Stimulated activated memory B cell treated with anti-CD40 and anti-IgM and Interleukin-4, amounts not matched to agents 10 μg/mL and 1 μg/mL and 100 μg/mL, for 72 hours (primary cell): Measurements from ENCODE around the gene HSPB7.

Source experiments
- ATAC-seq: fragments of 150-1000 bp; cut with Tn5 transposase; 2 replicates; pipeline ENCODE4 v1.10.0; 2021
- H3K27ac Mint-ChIP-seq: one replicate; pipeline ENCODE4 v1.8.0; 2022; ENCODE audit warnings: mild to moderate bottlenecking, mixed read lengths
- H3K27me3 Mint-ChIP-seq: one replicate; pipeline ENCODE4 v1.8.0; 2022; ENCODE audit warnings: mixed read lengths
- H3K36me3 Mint-ChIP-seq: one replicate; pipeline ENCODE4 v1.8.0; 2022; ENCODE audit warnings: mixed read lengths
- H3K4me1 Mint-ChIP-seq: one replicate; pipeline ENCODE4 v1.8.0; 2022; ENCODE audit warnings: mixed read lengths
- H3K4me3 Mint-ChIP-seq: one replicate; pipeline ENCODE4 v1.8.0; 2022; ENCODE audit warnings: mild to moderate bottlenecking, moderate library complexity, mixed read lengths
- H3K9me3 Mint-ChIP-seq: one replicate; pipeline ENCODE4 v1.8.0; 2022; ENCODE audit warnings: mixed read lengths

The HSPB7 gene

DNA sequence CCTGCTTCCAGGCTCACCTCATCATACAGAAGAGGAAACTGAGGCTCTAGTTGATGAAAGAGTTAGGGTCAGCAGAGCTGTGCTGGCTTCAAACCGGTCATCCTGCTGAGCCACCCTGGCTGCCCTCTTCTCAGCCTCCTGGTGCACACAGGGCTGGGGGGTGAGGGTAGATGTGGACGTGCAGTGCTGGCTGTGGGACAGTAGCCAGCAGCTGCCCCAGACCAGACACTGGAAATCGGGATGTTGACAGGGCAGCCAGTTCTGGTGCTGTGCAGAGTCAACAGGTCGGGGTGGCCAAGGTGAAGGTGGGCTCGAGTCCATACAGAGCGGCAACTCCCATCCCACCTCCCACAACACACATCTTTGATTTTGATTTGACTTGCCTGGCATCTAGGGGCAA lies 2.5 kb upstream of the HSPB7 start:
- H3K27ac Mint-ChIP-seq = no peak overlapping the region
- ATAC-seq = no peak
- H3K36me3 Mint-ChIP-seq = no peaks in the 10 kb centered on the region
- H3K4me1 Mint-ChIP-seq = peaks cover 18% of the 10 kb centered on the region
- H3K27me3 Mint-ChIP-seq = peaks cover 28% of the 10 kb centered on the region
- H3K4me3 Mint-ChIP-seq = no peak overlapping the region
- H3K9me3 Mint-ChIP-seq = no peaks in the 10 kb centered on the region

DNA sequence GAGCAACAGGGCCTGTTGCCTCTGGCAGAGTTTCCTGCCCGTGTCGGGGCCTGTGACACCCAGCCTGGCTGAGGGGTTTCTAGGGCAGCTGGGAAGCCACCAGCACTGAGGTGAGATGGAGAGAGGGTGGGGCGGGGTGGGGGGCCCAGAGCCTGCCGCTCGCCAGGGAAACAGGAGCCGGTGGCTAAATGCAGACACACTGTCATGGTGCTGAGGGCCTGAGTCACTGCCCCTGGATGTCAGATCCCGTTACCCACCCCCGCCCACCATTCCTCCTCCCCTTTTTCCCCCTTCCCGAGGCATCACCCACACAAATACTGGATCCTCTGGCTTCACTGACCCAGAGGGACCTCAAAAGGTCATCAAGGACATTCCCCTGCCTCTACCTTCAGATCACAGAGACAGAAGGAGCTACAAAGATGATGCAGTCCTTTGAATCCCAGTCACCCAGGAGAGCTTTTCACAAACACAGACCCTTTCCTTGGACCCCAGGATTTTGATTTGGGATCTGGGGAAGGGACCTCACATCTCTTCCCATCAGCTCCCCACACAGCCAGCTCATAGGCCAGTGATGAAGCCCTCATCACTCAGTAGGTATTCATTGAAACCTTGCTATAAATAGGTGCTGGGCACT lies 1.9 kb upstream of the HSPB7 start:
- Mint-ChIP-seq H3K27ac (no peak overlapping the region), H3K27me3 (peaks cover 33% of the 10 kb centered on the region), H3K36me3 (no peaks in the 10 kb centered on the region), H3K4me1 (peaks cover 24% of the 10 kb centered on the region), H3K4me3 (no peak overlapping the region), H3K9me3 (no peaks in the 10 kb centered on the region)
- ATAC-seq = no peak

DNA sequence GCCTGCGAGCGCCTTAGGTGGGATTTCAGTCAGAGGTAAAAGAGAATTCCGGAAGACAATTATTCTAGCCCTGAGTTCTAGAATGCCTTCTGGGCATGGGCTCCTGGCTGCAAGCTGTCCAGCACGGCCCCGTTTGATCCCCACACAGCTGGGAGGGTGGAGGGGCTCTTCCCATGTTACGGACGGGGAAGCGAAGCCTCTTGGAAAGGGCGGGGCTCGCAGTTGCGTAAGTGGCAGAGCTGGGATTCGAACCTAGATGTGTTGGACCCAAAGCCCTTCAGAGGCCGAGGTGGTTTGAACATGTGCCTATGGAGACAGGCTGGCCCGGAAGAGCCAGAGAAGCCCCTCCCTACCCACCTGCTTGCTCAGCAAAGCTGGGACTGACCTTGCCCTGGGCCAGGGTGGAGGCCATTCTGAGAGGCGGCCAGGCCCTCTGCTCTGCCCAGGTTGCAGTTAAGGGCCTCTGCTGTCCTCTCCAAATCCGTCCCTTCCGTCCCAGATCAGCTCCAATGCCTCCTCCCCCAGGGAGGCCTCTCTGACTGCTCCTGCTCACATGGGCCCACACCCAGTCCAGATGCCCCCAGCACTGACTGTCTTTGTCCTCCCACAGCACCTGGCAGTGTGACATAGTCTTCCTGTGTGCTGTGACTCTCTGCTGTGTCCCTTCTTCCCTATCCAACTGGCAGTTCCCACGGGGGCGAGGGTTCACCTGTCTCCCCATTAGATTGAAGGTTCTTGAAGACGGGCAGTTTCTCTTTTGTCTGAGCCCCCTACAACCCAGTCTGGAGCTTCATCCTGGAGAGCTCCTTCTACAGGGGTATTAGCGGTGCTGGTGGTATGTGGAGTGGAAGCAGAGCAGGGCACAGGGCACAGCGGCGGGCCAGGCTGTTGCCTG lies 1.2 kb upstream of the HSPB7 start:
- Mint-ChIP-seq H3K27ac (no peak overlapping the region), H3K36me3 (no peaks in the 10 kb centered on the region), H3K4me3 (no peak overlapping the region), H3K27me3 (peaks cover 33% of the 10 kb centered on the region), H3K4me1 (peaks cover 32% of the 10 kb centered on the region), H3K9me3 (no peaks in the 10 kb centered on the region)
- no peak for ATAC-seq

DNA sequence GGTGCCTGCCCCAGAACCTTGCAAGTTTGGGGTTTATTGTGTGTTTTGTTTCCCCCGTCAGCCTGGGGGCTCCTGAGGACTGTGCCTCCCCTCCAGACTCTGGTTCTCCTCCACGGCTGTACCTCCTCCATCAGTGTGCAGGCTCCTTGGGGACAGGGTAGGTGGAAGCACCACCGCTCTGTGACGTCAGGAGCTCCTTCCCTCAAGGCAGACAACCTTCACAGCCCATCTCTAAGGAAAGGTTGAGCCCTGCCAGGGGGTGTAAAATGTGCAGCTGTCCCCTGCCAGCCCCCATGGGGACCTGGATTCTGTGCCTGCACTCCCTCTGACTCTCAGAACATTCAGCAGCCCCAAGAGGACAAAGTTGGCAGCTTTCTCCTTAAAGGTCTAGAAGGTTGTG lies 465 bp upstream of the HSPB7 start:
- peaks cover 33% of the 10 kb centered on the region for H3K27me3 Mint-ChIP-seq
- no peak overlapping the region for H3K27ac Mint-ChIP-seq
- no peak for ATAC-seq
- H3K4me3 Mint-ChIP-seq = no peak overlapping the region
- H3K9me3 Mint-ChIP-seq = no peaks in the 10 kb centered on the region
- H3K4me1 Mint-ChIP-seq = peaks cover 39% of the 10 kb centered on the region
- H3K36me3 Mint-ChIP-seq = no peaks in the 10 kb centered on the region

DNA sequence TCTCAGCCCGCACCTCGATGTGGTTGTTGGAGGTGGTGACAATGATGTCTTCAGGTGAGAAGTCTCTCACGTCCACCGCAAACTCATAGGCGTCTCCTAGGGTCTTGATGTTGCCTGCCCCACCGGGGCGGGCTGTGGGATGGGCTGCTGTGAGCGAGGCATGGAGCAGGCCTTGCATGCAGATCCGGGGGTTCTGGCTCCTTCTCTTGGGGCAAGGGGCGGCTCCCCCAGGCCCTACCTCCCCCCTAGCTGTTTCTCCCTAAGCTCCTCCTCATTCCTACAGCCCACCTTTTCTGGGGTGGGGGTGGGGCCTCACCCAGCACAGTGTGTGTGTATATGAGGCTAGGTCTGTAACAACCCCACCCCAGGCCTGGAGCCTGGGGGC lies 775 bp downstream of the HSPB7 start:
- H3K4me3 Mint-ChIP-seq = no peak overlapping the region
- no peak overlapping the region for H3K27ac Mint-ChIP-seq
- H3K36me3 Mint-ChIP-seq = no peaks in the 10 kb centered on the region
- H3K27me3 Mint-ChIP-seq = peaks cover 24% of the 10 kb centered on the region
- ATAC-seq = no peak
- no peaks in the 10 kb centered on the region for H3K9me3 Mint-ChIP-seq
- peaks cover 46% of the 10 kb centered on the region for H3K4me1 Mint-ChIP-seq

DNA sequence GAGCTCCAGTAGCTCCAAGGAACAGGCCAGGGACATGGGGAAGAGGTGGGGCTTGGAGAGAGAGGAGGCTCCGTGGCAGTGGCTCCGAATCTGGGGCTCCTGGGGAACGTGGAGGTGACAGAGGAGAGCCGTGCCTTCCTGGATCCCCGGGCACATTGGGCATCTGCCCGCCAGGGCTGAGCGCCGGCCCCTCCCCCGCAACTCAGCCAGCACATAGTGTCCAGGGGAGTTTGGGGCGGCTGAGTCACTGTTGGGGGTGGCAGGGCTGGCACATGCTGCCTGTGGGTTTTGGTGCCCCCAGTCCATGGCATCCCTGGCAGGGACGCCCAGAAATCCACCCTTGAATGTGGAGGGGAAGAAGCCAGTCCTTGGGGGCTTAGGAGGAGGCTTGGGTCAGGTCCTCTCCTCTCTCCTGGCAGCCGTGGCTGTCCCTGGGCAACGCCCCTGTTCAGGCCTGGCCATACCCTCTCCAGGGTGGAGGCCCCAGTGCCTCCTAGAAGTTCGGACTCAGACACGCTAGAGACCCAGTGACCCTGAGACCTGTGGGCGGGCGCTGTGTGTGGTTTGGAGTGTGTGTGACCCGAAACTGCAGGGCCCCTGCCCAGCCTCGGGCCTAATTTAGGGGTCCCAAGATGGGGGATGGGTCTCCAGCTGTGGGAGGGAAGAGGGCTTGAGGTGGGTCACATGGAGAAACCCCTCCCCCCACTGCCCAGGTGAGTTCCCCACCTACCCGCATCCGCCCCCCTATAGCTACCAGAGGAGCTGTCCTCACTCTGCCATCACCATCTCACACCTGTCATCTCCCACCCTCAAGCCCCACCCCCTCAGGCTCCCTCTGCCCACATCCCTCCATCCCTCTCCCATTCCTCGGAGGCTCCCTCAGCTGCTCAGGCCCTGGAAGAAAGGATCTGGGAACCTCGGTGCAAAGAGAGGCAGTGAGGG lies 1.6 kb downstream of the HSPB7 start:
- H3K4me1 Mint-ChIP-seq = peaks cover 46% of the 10 kb centered on the region
- no peaks in the 10 kb centered on the region for H3K36me3 Mint-ChIP-seq
- H3K4me3 Mint-ChIP-seq = no peak overlapping the region
- peaks cover 15% of the 10 kb centered on the region for H3K27me3 Mint-ChIP-seq
- ATAC-seq = no peak
- peak overlapping the region; percentile 70 for H3K27ac Mint-ChIP-seq
- H3K9me3 Mint-ChIP-seq = no peaks in the 10 kb centered on the region

DNA sequence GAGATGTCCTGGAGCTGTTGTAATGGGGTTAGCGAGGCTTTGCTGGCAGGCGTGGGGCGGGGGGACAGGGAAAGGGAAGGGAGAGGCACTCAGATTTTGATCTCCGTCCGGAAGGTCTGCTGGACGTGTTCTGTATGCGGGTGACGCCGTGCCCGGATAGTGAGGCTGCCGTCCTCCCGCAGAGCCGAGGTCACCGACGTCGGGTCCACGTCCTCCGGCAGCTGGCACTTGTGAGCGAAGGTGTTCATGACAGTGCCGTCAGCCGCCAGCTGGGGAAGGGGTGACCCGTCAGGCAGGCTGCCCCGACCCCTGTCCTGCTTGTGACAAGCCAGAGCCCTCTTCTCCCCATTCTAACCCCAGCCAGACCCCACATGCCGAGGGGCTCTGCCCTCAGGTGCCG lies 2.4 kb downstream of the HSPB7 start:
- peaks cover 46% of the 10 kb centered on the region for H3K4me1 Mint-ChIP-seq
- H3K27me3 Mint-ChIP-seq = peaks cover 13% of the 10 kb centered on the region
- no peak for ATAC-seq

DNA sequence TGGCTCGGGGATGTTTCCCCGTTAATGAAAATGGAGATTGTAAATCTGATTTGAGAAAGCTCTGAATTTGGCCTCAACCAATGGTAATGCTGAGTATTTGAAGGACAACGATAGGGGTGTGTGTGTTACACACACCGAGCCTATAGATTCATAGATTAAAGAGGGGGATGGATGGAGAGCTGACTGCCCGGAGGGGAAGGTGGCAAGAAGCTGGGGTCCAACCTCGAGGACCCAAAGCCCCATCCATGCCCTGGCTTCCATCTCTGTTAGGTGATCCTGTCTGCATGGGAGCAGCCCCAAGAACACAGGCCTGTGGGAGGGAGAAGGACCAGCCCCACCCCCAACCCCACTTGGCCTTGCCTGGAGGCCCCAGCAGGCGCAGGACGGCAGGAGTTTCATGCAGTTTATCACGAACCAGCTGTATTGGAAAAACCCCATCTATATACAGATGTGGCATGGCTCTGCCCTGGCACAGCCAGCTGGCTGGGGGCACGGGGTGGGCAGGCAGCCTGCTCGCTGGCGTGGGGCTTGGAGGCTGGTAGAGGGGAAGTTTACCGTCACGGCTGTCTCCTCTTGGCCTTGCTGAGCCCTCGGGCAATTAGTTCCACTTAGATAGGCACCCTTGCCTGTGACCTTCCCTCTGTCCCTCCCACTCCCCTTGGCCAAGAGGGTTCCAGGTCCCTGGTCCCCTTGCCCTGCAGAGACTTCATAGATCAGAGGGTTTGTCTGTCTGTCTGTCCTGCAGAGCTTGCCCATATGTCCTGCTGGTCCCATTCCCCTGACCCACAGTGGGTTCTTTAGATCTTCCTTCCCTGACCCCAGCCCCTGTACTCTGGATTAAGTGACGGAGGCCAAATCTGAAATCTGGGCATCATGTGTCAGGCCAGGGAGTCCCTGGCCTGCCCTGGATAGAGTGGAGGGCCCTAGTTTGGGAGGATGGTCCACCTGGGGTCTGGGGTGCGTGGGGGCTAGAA lies 3.0 kb downstream of the HSPB7 start:
- H3K27ac Mint-ChIP-seq = peak overlapping the region; percentile 70
- ATAC-seq = peak; percentile 64
- peaks cover 13% of the 10 kb centered on the region for H3K27me3 Mint-ChIP-seq
- no peaks in the 10 kb centered on the region for H3K9me3 Mint-ChIP-seq
- H3K4me3 Mint-ChIP-seq = peak overlapping the region; percentile 21
- H3K36me3 Mint-ChIP-seq = no peaks in the 10 kb centered on the region
- H3K4me1 Mint-ChIP-seq = peaks cover 46% of the 10 kb centered on the region

More for the DNA sequence above, 2.4 kb downstream of the HSPB7 start:
- no peaks in the 10 kb centered on the region for H3K36me3 Mint-ChIP-seq
- H3K9me3 Mint-ChIP-seq = no peaks in the 10 kb centered on the region
- H3K4me3 Mint-ChIP-seq = no peak overlapping the region
- peak overlapping the region; percentile 70 for H3K27ac Mint-ChIP-seq

DNA sequence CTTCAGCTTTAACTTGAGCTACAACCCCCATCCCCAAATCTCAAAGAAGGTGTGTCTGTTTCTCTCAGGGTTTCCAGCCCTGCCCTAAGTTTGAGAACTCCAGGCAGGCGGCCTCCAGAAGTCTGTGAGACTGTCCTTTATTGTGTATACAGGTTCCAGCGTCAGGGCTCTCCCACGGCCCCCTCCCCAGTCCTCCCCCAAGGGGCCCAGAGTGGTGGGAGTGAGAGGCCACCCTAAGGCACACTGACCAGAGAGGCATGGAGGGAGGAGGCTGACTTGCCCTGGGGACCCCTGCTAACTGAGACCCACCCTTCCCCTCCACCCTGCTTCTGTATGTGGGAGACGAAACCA lies 4.0 kb downstream of the HSPB7 start:
- Mint-ChIP-seq H3K4me3 (no peak overlapping the region), H3K27ac (peak overlapping the region; percentile 70), H3K4me1 (peaks cover 46% of the 10 kb centered on the region), H3K27me3 (peaks cover 13% of the 10 kb centered on the region), H3K9me3 (no peaks in the 10 kb centered on the region), H3K36me3 (no peaks in the 10 kb centered on the region)
- ATAC-seq = no peak

DNA sequence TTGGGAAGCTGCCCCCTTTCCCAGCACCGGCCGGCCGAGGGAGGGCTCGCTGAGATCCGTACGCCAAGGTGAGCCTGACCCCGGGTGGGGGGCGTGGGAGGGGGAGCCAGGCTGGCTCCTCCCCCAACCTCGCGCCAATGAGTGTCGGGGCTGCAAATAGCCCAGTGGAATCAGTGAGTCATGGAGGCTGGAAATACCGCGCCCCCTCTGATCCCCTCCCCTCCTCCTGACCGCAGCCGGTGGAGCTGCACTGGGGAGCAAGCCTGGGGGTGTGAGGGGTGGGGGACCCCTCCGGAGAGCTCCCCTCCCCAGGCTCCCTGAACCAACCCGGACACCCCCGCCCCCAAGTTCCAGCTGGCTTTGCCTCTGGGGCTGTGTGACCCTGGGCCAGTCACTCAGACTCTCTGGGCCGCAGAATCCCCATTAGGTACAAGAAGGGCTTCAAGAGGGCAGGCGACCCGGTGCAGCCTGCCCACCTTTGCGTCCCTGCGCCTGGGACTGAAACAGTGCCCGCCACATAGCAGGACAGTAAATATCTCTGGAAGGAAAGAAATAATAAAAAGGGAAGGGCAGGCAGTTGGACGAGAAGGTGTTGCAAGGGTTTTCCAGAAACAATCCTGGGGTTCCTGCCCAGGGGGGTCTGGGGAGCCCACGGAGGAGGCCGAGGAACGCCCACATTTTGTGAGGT lies 4.5 kb downstream of the HSPB7 start:
- no peaks in the 10 kb centered on the region for H3K36me3 Mint-ChIP-seq
- H3K4me1 Mint-ChIP-seq = peaks cover 46% of the 10 kb centered on the region
- no peaks in the 10 kb centered on the region for H3K9me3 Mint-ChIP-seq
- peaks cover 13% of the 10 kb centered on the region for H3K27me3 Mint-ChIP-seq
- H3K27ac Mint-ChIP-seq = peak overlapping the region; percentile 70
- H3K4me3 Mint-ChIP-seq = peak overlapping the region; percentile 56
- ATAC-seq = peak; percentile 53

DNA sequence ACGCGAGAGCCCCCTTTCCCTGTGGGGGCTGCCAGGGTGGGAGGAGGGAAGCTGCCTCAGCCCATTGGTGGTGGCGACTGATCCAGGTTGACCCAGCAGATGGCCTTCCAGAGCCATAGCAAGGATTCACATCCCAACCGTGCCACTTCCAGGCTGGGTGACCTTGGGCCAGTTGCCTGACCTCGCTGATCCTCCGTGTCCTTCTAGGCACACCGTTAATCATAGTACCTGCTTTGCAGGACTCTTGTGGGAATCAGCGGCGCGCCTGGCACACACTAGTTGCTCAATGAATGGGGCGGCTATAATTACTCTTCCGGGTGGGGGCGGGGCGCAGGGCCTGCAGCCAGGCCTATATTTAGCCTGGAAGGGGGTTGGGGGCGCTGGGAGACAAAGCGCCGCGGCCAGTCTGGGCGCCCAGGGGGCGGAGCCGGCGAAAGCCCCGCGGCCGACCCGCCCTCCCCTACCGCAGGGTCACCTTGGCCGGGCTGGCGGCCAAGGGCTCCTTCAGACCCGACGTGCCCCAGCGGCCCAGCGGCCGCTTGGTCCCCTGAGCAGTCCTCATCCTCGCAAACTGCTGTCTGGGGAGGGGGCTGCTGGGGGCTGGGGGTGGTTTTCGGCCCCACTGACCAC lies 5.1 kb downstream of the HSPB7 start:
- H3K4me3 Mint-ChIP-seq = peak overlapping the region; percentile 56
- H3K9me3 Mint-ChIP-seq = no peaks in the 10 kb centered on the region
- no peaks in the 10 kb centered on the region for H3K36me3 Mint-ChIP-seq
- peaks cover 13% of the 10 kb centered on the region for H3K27me3 Mint-ChIP-seq
- peak overlapping the region; percentile 70 for H3K27ac Mint-ChIP-seq
- peaks cover 47% of the 10 kb centered on the region for H3K4me1 Mint-ChIP-seq
- ATAC-seq = peak; percentile 31

DNA sequence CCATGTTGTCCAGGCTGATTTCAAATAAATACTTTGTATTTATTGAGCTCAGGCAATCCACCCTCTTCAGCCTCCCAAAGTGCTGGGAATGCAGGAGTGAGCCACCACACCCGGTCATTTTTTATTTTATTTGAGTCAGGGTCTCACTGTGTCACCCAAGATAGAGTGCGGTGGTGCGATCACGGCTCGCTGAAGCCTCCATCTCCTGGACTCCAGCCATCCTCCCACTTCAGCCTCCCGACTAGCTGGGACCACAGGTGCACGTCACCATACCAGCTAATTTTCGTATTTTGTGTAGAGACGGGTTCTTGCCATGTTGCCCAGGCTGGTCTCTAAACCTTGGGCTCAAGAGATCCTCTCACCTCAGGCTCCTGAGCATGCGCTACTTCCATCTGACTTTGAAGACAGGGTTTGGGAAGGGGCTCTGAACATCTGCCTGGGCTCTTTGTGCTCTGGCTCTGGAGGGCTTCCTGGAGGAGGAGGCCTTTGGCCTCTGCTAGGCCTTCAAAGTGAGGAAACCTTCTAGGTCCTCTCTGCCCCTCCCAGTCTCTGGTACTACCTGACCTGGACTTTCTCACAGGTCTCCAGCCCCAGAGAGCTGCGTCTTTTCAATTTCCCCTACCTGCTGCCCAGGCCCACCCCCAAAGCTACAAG lies 5.8 kb downstream of the HSPB7 start:
- Mint-ChIP-seq H3K4me3 (peak overlapping the region; percentile 56), H3K9me3 (no peaks in the 10 kb centered on the region)
- no peak for ATAC-seq

DNA sequence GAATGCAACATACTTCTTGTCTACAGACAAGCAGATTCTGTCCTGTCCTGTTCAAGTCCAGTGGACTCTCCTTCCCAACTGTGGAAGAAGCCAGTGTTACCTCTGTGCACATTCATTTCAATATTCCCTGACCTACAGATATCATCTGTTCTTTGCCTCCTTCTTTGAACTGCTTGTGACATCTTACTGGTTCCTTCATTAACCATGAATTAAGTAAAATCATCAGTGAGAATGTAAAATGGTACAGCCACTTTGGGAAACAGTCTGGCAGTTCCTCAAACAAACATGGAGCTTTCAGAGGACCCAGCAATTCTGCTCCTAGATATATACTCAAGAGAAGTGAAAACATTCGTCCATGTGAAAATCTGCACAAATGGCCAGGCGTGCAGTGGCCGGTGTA lies 7.0 kb downstream of the HSPB7 start:
- no peak for ATAC-seq
- Mint-ChIP-seq H3K4me1 (peaks cover 54% of the 10 kb centered on the region), H3K27ac (no peak overlapping the region), H3K4me3 (no peak overlapping the region), H3K36me3 (no peaks in the 10 kb centered on the region), H3K9me3 (no peaks in the 10 kb centered on the region), H3K27me3 (peaks cover 10% of the 10 kb centered on the region)

More for the DNA sequence above, 5.8 kb downstream of the HSPB7 start:
- peak overlapping the region; percentile 70 for H3K27ac Mint-ChIP-seq
- no peaks in the 10 kb centered on the region for H3K36me3 Mint-ChIP-seq
- H3K4me1 Mint-ChIP-seq = peaks cover 47% of the 10 kb centered on the region
- peaks cover 13% of the 10 kb centered on the region for H3K27me3 Mint-ChIP-seq
